Measurements from ENCODE around the gene MYO3B.

MYO3B gene

GRCh38 chr2:170369228-170369627, 191.3 kb downstream of the MYO3B start:
- no peak for DNase-seq (ENCODE audit: low spot score)

DNA sequence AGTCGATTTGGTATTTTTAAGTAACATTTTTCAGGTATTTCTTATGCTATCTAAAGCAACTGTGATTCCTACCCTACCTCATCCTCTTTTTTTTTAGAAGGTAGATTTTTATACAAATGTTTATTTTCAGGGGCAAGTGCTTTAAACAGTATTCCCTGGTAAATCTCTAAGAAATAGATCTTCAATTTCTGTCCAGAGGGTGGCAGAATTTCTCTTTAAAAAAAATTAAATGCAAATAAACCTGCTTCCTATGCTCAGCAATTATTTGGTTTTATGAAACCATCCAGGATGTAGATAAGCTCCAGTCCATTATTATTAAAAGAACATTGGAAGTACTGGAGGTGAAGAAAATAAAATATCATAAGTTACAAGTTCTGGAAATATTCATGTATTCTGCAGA, 191.9 kb downstream of the MYO3B start:
- peak; percentile 53 for DNase-seq (ENCODE audit: low spot score)

GRCh38 chr2:170371231-170371998, 193.5 kb downstream of the MYO3B start:
- no peak for DNase-seq (ENCODE audit: low spot score)

GRCh38 chr2:170375192-170375591, 197.2 kb downstream of the MYO3B start:
- DNase-seq (ENCODE audit: low spot score): no peak

DNA sequence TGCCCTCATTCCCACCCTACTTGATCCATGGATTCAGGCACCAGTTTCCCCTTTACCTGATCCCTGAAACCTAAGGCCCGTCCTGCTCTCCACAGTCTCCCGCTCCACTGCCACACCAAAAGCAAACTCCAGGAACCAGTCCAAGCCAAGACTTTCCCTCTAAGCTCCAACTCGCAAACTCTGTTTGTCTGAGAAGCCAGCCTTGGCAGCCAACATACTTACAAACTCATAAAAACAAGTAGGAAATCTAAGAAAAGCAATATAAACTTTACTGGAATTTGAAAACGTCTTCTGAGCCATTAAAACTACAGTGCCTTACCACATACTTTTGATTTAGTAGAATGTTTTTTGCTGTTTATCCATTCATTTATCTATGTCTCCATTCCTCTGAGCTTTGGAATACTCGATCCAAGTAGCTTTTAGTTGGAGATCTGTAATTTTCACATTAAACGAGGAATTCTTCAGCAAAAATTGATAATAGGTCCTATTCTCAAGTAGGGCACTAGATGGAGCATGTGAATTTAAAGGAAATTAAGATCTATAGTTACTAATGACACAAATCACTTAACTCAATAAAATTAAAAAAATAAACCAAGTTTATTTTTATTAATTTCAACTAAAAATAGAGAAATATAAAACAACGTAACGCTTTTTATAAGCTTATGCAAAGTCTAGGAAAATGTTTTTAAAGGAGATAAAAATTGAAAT, 199.7 kb downstream of the MYO3B start:
- no peak for DNase-seq (ENCODE audit: low spot score)

DNA sequence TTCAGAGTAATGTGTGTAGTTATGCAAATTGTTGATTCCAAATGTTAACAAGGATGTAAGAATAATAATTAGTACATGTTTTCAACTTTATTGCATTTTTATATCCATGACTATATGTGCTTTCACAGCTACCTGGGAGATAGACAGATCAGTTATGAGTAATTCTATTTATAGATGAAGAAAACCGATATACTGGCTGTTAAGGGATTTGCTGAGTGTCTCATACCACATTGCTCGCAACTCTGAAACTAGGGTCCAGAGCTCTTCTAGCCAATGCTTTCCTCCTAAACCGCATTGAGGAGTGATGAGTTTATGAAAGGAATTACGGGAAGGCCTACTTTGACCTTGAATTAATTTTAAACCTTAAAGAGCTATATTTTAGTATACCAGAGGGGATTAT, 202.3 kb downstream of the MYO3B start:
- DNase-seq (ENCODE audit: low spot score): no peak

DNA sequence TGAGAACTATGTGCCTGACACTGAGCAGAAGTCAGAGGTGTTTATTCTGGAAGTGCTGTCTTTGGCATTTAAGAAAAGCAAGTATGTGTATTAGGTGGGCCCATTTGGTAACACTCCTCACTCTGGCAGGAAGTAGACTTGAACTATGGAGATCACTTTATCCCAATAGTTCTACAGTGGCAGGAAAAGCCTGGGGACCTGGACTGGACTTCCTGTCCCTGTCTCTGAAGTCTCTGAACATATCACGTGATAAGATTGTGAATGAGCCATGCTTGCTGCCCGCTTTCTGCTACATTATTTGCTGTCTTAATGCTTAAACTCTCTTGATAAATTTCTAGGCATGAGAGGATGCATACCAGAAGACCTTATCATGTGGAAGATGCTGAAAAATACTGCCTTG, 203.7 kb downstream of the MYO3B start:
- no peak for DNase-seq (ENCODE audit: low spot score)

- no peak for DNase-seq (ENCODE audit: low spot score)
Observed at GRCh38 chr2:170386554-170386953, 208.6 kb downstream of the MYO3B start.

DNA sequence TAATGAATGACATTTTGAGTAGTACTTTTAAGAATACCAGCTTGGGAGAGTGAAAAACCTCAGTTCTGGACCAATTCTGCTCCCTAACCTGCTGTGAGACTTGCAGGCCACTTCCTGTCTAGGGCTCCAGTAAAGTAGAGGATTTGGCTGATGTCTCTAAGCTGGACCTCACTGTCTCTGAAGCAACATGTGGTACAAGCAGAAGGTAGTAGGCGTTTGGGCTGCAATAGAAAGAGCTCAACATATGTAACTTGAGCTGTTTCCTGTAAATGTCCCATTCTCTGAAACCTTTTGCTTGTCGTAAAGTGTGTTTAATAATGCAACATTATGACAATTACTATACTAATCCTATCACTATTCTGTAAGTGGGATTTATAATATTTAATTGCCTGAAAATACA, 213.1 kb downstream of the MYO3B start:
- no peak for DNase-seq (ENCODE audit: low spot score)

- no peak for DNase-seq (ENCODE audit: low spot score)
Observed at GRCh38 chr2:170391697-170392096, 213.8 kb downstream of the MYO3B start.

- no peak for DNase-seq (ENCODE audit: low spot score)
Observed at GRCh38 chr2:170393861-170394498, 216.0 kb downstream of the MYO3B start.

DNA sequence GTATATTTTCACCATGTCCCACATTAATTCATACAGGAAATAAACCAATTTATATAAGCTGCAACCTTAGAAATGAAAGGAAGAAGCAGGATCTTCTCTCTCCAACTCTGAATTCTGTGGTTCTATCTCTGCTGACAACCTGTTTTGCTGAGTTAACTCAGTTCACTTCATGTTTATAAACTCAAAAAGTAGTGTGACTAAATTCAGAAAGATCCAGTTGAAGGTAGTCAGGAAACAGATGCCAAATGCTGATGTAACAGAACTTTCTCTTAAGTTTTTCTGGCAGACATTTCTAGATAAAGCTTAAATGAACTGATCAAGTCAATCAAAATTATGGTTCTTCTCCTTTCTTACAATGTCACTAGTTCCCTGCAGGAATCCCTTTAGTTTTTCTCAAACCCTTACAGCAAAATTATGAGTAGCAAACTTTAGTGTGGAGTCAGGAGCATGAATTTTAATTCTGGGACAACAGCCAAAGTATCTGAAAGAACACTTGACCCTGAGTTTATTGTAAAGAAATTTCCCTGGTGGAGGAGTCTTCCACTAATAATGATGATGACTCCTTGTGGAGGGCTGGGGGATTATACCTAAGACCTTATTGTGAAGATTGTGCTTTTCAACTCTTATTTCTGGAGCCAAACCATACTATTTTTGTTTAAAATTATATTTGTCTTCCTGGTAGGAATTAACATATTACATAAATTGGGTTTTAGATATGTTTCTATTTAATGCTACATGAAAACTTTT, 216.9 kb downstream of the MYO3B start:
- no peak for DNase-seq (ENCODE audit: low spot score)

GRCh38 chr2:170396799-170397459, 219.0 kb downstream of the MYO3B start:
- DNase-seq (ENCODE audit: low spot score): no peak

DNA sequence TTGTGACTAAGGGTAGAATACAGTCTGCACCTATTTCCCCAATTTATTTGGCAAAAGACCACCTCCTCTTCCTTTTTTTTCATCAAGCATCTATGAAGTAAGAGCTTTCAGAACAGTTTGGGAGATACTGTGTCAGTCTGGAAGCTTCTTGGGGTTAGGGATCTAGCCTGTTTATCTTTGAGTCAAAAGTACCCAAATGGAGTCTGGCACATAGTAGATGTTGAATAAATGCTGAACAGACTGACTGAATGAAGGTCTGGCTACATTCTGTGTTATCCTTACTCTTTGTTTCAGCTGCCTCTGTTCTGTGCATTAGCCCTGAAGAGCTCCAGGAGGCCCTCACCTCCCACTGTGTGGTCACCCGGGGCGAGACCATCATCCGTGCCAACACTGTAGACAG, 223.2 kb downstream of the MYO3B start:
- no peak for DNase-seq (ENCODE audit: low spot score)

DNA sequence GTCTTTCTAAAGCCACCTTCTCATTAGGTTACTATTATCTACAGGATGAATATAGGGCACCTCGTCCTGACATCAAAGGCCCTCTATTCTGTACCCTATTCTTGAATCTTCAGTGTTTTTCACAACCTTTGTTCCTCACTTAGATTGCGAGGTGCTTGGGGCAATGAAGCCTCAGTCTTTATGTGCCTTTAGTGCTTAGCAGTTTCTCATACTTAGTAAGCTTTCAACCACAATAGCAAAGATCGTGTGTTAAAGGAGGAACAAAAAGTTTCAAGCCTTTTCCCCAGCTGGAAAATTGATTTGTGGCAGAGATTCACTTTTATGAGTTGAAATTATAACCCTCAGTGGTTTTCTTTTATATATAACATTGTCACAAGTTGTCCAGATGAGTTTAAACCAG, 226.9 kb downstream of the MYO3B start:
- DNase-seq (ENCODE audit: low spot score): no peak

- no peak for DNase-seq (ENCODE audit: low spot score)
Observed at GRCh38 chr2:170405326-170405725, 227.4 kb downstream of the MYO3B start.

DNA sequence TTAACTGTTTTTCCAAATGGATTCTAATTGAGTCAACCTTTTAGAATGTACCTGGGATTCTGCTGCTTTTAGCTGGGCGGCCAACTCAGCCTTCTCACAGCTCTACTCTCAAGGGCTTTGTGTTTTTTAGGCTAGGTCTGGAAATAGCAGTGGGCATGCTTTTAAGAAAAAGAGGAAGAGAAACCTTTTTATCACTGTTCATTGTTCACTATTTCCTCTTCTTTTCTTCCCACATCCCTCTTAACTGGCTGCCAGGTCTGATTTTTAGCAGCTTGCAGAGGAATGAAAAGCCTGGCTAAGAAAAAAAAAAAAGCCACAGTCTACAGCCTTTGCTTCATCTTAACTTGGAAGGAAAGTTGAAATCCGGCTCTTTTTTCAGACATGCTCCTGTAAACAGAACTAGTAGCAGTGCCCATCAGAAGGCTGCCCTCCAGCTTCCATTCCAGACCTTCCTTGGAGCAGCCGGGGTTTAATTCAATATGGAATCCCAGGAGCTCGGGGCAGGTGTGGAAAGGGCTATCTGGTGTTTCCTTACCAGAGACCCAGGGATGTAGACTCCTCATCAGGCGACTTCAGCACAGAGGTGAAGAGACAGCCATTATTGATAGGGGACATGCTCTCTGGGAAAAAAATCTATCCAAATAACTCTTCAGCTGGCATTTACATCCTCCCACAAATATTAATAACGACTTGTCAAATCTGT, 230.7 kb downstream of the MYO3B start:
- DNase-seq (ENCODE audit: low spot score): peak; percentile 59

DNA sequence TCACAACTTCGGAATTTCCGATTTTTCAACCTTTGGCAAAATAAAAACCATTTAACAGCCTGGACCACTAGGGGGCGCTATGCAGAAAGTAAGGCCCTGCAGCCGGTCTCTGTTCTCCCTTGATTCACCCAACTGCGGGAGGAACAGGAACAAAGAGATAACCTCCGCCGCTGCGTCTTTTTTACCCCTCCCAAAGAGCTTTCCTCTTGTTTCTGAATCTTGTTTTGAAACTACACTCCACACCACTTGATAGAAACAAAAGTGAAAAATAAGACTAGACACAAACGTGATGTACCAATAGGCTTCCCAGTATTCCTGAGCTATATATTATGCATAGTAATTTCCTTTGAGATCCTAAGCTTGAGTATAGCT, 231.2 kb downstream of the MYO3B start:
- DNase-seq (ENCODE audit: low spot score): peak; percentile 76

DNA sequence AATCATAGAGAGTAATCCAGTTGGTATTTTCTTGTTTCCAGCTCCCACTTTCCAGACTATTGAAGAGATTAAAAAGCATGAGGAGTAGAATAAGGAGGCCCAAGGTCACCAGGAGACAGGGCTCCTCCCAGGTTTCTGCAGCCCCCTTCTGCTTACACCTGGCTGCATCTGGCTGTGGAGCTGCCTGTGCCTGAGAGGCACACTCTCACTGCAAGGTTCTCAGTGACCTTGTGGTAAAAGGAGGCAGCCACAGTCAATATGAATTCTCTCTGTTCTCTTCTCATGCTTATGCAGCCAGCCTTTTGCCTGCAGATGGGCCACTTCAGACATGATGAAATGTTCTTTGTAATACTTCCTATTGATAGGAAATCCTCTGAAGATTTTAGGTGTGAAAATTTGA, 233.7 kb downstream of the MYO3B start:
- DNase-seq (ENCODE audit: low spot score): no peak

GRCh38 chr2:170420961-170421687, 243.2 kb downstream of the MYO3B start:
- no peak for DNase-seq (ENCODE audit: low spot score)

DNA sequence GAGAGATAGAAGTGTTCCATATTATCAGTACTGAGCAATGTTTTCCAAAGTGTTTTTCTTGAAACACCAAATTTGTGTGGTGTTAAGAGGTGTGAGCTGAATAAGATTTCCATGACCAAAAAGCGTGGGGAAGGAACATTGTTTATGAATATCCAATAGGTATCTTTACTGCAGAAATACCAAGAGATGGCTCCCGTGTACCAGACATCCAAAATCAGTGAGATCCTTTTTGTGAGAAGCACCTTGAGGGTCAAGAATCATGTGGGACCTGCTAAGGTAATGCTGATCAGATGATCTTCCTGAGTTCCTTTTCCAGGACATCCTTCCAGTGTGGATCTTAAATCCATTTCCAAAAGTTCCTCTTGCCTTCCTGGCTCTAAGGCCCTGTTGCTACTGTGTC, 246.0 kb downstream of the MYO3B start:
- DNase-seq (ENCODE audit: low spot score): no peak
